GM18861 (cell line): ENCODE results near the gene TRANK1.

Experiments
- ATAC-seq: cut with Tn5 transposase; IDR thresholded peaks from one replicate; pipeline ENCODE4 v1.9.1; 2021; ENCODE audit not compliant: unreplicated experiment

Gene TRANK1

GRCh38 chr3:36811768-36812167 is 133.1 kb downstream of the TRANK1 start:
- no peak for ATAC-seq

DNA sequence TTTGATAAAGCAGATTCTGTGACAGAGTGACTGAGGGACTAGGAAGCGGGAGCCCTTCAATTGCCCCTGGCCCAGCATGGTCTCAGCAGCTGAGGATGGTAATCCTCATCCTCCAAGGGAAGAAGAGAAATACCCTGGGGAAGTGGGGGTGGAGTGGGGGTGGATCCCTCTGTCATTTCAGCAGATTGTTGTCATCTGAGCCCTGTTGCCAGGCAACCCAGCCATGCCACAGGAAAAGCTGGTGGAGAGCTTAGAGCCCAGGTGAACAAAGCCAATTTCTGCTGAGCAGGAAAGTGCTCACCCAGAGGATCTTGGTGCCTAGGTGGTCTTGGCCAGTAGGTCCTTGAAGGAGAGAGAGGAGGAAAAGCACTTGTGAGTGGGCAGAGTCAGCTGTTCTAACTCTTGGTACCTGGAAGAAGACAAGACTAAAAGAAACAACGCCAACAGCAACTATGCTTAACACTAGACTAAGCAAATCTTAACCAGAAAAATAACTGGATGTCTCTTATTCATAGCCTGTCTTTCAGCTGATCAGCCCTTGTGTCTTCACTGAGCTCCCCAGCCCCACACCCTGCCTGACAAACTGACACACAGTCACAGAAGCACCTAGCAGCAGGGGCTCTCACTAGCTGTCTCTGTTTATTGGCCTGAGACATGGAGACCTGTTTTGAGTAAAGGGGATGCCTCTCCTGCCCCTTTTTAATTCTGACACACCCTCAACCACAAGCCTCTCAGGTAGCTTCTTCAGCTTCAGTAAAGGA is 140.4 kb downstream of the TRANK1 start:
- no peak for ATAC-seq

DNA sequence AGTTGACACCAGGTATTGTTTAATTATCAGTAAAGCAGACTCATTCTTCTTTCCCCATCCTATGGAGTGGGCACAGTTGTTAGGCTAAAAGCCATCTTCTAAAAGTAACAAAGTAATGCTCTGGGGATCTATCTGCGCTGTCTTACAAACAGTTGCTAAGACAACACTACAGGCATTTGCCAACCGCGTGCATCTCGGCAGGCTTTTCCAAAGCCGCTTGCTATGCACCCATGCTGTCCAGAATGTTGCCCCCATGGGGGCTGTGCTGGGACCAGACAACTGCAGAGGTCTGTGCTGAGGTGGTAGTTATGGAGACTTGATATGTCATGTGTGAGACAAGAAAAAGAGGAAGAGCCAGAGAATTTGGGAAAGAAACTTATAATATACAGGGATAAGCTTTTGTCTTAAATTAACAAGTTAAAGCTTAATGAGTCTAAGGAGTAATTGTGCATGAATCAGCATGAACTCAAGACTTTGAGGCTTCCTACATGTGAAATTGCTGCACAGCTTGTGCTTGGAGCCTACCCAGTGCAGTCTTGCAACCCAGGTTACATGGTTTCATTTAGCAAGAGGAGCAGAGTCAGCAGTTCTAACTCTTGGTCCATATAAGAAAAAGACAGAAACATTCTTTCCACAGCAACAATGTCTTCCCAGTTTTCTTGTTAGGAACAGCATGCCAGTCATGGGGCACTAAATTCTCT is 141.6 kb downstream of the TRANK1 start:
- ATAC-seq: no peak

- ATAC-seq: no peak
These were observed 144.2 kb downstream of the TRANK1 start for GRCh38 chr3:36800533-36801116.

DNA sequence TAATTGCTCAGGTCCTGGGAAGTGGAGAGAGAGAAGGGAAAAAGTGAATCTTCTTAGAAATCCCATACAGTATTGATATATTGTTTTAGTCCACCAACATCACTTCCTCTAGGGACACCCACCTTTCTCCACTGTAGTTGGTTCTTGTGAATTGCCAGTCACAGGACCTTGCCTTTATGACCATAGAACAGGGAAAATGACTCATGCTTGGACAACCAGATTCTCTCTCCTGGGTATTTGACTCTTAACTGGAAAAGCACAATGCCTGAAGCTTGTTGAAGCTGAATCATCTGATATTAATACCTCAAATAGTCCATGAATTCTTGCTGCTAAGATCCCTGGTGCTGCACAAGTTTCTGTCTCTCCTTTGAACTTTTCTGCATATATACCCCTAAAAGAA is 148.0 kb downstream of the TRANK1 start:
- no peak for ATAC-seq

DNA sequence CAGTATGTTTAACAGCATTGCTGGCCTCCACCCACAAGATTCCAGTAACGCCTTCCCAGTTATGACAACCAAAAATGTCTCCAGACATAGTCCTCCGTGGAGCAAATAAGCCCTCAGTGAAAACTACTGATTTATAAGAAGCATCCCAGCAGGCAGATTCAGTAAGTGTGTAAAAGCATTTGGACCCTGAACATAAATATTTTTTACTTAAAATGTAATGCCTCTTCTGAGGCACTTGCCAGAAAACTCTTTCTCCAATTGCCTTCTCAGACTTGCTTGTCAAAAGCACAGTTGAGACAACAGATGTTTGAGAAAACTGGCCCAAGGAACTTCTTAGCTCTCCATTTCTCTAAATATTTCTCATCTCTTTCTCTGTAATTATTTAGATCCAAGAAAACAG is 148.7 kb downstream of the TRANK1 start:
- ATAC-seq: no peak

GRCh38 chr3:36795622-36796021 is 149.2 kb downstream of the TRANK1 start:
- no peak for ATAC-seq

DNA sequence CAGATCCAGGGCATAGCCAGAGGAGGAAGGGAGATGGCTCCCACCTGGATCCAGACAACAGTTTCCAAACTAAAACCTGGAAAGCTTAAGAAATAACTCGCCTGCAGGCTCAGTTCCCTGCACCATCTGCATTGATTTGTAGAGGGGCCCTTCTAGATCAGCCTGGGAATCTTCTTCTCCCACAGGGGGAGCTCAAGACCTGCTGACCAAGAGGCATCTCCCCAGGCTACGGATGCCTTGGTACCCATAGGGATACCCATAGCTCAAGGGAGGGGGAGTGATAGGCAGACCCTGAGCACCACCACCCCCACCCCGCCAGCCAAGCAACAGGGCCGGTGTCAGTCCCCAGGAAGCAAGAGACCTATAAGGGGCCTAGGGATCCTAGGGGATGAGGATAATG is 152.5 kb downstream of the TRANK1 start:
- peak; percentile 58 for ATAC-seq

DNA sequence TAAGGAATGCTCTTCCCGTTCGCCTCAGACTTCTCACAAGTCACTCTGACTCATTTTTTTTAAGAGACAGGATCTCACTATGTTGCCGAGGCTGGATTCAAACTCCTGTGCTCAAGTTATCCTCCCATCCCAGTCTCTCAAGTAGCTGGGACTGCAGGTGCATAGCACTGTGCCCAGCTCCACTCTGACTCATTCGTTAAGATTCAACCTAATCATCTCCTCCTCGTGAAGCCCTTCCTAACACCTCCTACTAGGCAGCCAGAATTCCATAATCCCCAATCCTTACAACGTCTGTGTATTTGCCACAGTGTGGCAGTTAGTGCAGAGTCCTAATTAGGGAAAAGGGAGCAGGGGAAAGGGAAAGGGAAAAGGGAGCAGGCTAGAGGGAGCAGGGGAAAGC is 154.1 kb downstream of the TRANK1 start:
- no peak for ATAC-seq

- no peak for ATAC-seq
These were observed 157.6 kb downstream of the TRANK1 start for GRCh38 chr3:36786921-36787890.

DNA sequence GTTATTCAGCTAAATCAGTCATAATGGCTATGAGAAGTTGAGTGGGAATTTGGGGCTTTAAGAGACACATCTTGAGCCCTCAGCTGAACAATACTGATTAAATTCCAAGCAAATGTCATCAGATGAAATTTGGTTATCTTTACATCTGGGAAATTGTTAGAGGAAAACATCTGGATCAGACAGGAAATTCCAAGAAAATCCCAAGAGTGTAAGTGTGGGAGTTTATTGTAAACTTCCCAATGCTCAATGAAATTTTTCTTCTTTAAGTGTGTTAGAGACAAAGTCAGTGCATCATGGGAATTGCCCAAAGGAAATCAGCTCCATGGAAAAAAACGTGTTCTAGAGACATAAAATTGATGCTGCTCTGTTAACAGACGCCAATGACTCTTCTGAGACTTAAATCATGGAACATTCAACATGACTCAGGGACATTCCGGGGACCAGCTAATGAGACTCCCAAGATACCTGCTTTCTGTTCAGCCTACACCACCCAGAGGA is 160.7 kb downstream of the TRANK1 start:
- no peak for ATAC-seq

DNA sequence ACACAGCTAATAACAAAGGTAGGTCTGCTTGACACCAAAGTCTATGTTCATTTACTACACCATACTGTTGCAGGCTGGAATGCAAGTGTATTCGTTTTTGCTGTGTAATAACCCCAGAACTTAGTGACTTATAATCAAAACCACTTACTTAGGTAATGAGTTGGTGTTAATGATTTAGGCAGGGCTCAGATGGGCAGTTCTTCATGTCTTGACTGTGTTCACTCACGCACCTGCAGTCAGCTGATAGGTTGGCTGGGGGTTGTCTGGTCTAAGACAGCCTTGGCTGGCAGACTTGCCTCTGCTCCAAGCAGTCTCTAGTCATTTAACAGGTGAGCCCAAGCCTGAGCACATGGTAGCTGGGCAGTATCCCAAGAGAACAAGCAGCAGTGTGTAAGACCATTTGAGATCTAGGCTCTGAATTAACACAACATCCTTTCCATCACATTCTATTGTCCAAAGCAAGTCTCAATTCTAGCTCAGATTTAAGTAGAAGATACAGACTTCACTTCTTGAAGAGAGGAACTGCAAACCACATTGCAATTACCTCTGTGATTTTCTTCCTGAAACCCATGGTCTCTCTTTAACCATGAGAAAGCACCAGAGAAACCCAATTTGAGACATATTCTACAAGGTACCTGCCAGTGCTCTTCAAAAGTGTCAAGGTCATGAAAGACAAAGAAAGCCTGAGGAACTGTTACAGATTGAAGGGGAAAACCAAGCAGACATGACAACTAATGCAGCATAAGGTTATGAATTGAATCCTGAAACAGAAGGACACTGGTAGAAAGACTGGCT is 167.2 kb downstream of the TRANK1 start:
- ATAC-seq: peak; percentile 83
